Measurements from ENCODE around the gene SLC24A3. TPM values are rescaled to one million over a fixed set of nuclear protein-coding genes. Genes with fewer than 3 reads are reported as not detected.

Gene SLC24A3
- total and polyA plus RNA-seq, 2 donors from 2014 or later, result 0.86 to 5.2 TPM

DNA sequence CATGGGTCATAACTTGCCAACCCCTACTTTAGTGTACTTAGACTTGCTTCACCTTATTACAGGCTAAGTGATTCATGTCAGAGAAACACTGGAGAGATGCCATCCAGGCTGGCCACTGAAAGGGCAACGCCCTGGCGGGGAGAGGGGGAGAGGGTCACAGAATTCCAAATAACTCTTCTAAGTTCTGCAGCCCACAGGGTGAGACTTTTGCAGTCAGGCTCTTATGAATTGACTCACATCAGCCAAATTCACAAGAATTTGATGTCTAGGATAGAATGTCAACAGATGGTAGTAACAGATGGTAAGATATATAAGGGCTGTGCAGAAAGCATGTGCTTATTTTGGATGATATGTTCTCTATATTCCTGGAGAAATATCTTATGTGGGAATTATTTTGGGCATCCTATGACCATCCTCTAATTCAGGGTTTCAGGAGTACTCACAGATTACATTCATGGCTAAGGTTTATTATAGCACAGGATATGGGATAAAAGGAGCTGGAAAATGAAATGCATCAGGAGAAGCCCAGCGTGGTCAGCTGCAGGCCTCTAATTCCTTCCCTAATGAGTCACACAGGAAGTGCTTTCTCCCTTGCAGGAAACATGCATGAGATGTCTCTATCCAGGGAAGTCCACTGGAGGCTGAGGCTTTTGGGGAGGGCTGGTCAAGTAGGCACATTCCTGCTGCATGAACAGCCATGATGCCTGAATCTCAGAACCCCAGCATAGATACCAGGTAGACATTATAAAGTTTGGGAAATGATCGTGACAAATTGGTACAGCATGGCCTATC, 486.9 kb downstream of the SLC24A3 start:
- no peak overlapping the region for H3K9ac ChIP-seq (ENCODE audit: low read length in 3 of 3)
- intact Hi-C loops (cut with DNase I), result loop anchor here (10.0 kb wide), 2 partner anchors 85 to 295 kb away; no protein-coding TSS in a partner anchor
- H3K27me3 ChIP-seq (ENCODE audit: control insufficient read depth, insufficient read depth, low read length), result no peaks in the 10 kb centered on the region
- H3K9me3 ChIP-seq (ENCODE audit: control insufficient read depth in 2 of 3, insufficient read depth in 1 of 3, low read length in 3 of 3), result no peaks in the 10 kb centered on the region
- no peaks in the 10 kb centered on the region for H3K36me3 ChIP-seq (ENCODE audit: control insufficient read depth in 2 of 3, insufficient read depth in 3 of 3, low read length in 3 of 3)
- H3K4me3 ChIP-seq (ENCODE audit: low read length in 3 of 3), result no peak overlapping the region
- no peak overlapping the region for H3K27ac ChIP-seq (ENCODE audit: low read depth in 2 of 2, low read length in 2 of 2)
- FAIRE-seq, result no peak
- H3K4me1 ChIP-seq (ENCODE audit: control insufficient read depth in 2 of 3, insufficient read depth in 2 of 3, low read depth in 1 of 3, low read length in 3 of 3), result no peaks in the 10 kb centered on the region
- DNase-seq, result peak in 1 of 5 donors; percentile 13
- TF ChIP-seq CTCF (IDR thresholded peaks at IDR 0.05; ENCODE audit: borderline replicate concordance, extremely low read depth, insufficient read depth), result no peak

GRCh38 chr20:19701429-19701828, 489.0 kb downstream of the SLC24A3 start:
- Histone ChIP-seq H3K9me3 (ENCODE audit: control insufficient read depth in 2 of 3, insufficient read depth in 1 of 3, low read length in 3 of 3) (no peaks in the 10 kb centered on the region), H3K27ac (ENCODE audit: low read depth in 2 of 2, low read length in 2 of 2) (no peak overlapping the region), H3K36me3 (ENCODE audit: control insufficient read depth in 2 of 3, insufficient read depth in 3 of 3, low read length in 3 of 3) (no peaks in the 10 kb centered on the region), H3K4me3 (ENCODE audit: low read length in 3 of 3) (no peak overlapping the region), H3K4me1 (ENCODE audit: control insufficient read depth in 2 of 3, insufficient read depth in 2 of 3, low read depth in 1 of 3, low read length in 3 of 3) (no peaks in the 10 kb centered on the region), H3K9ac (ENCODE audit: low read length in 3 of 3) (no peak overlapping the region), H3K27me3 (ENCODE audit: control insufficient read depth, insufficient read depth, low read length) (no peaks in the 10 kb centered on the region)
- intact Hi-C loops (cut with DNase I), result no loop called here
- no peak for TF ChIP-seq CTCF (IDR thresholded peaks at IDR 0.05; ENCODE audit: borderline replicate concordance, extremely low read depth, insufficient read depth)
- no peak for DNase-seq
- FAIRE-seq, result no peak

DNA sequence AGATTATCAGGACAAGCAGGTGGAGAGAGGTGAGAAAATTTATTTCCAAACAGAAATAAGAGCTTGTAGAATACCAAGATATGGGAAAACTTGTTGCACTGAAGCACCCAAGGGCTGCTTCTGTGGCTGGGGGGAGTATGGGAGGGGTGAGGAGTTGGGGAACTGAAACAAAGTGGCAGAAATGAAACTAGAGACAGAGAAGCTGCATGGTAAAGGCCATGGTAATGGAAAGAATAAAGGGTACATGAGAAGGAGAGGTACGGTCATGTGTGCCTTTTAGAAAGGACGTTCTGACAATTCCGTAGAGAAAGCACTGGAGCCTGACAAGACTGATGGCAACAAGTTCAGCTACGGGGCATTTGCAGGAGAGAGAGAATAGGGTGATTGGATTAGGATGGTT, 494.0 kb downstream of the SLC24A3 start:
- FAIRE-seq (no peak), DNase-seq (peak in 1 of 5 donors; percentile 2)
- Histone ChIP-seq H3K4me1 (ENCODE audit: control insufficient read depth in 2 of 3, insufficient read depth in 2 of 3, low read depth in 1 of 3, low read length in 3 of 3) (peaks cover 6 to 14% (median 11%) of the 10 kb centered on the region in 3 donors), H3K27ac (ENCODE audit: low read depth in 2 of 2, low read length in 2 of 2) (no peak overlapping the region), H3K27me3 (ENCODE audit: control insufficient read depth, insufficient read depth, low read length) (no peaks in the 10 kb centered on the region), H3K4me3 (ENCODE audit: low read length in 3 of 3) (no peak overlapping the region), H3K9me3 (ENCODE audit: control insufficient read depth in 2 of 3, insufficient read depth in 1 of 3, low read length in 3 of 3) (no peaks in the 10 kb centered on the region), H3K36me3 (ENCODE audit: control insufficient read depth in 2 of 3, insufficient read depth in 3 of 3, low read length in 3 of 3) (no peaks in the 10 kb centered on the region), H3K9ac (ENCODE audit: low read length in 3 of 3) (no peak overlapping the region)
- TF ChIP-seq CTCF (IDR thresholded peaks at IDR 0.05; ENCODE audit: borderline replicate concordance, extremely low read depth, insufficient read depth), result no peak
- intact Hi-C loops (cut with DNase I), result no loop called here

Data from kidney (tissue), 14 donors.